NCI-H82 (cell line): Measurements from ENCODE around the gene CDK15.
A peak's percentile ranks its signal among the peaks of the same experiment; 100 is the strongest.

Experiments
- DNase-seq: peaks from one replicate; lab custom pipeline; 2025; lab: John Stamatoyannopoulos, UW

Gene CDK15

GRCh38 chr2:201938781-201939180 lies 132.4 kb downstream of the CDK15 start:
- no peak for DNase-seq

- DNase-seq, result peak; percentile 79
These were observed 133.2 kb downstream of the CDK15 start for GRCh38 chr2:201939453-201939941.

GRCh38 chr2:201942531-201942930 lies 136.2 kb downstream of the CDK15 start:
- no peak for DNase-seq
